Stimulated activated CD4-positive, alpha-beta T cell treated with anti-CD3 and anti-CD28 coated beads, TNF-alpha, amount 100 ng/mL, for 1 hour (primary cell): ENCODE data around the gene KLLN.
"Not testable (repeated sequence)": the region's sequence is repeated elsewhere in the genome, so short reads cannot be mapped to it uniquely, and the experiment has no call there.

Experiments
- DNase-seq, 3 donors: peaks; one replicate each; pipeline ENCODE4 v3.0.0-alpha.2; 2020; ENCODE audit warnings: low read depth in 3 of 3, low spot score in 1 of 3

The KLLN gene

GRCh38 chr10:87842776-87843497, 20.4 kb downstream of the KLLN start:
- no peak for DNase-seq

GRCh38 chr10:87842220-87842641, 21.1 kb downstream of the KLLN start:
- DNase-seq = no peak

- no peak for DNase-seq
Observed at GRCh38 chr10:87841186-87841585, 22.1 kb downstream of the KLLN start.

- no peak for DNase-seq
Observed at GRCh38 chr10:87838650-87839049, 24.7 kb downstream of the KLLN start.

GRCh38 chr10:87837445-87837844, 25.9 kb downstream of the KLLN start:
- no peak for DNase-seq

GRCh38 chr10:87836098-87836497, 27.2 kb downstream of the KLLN start:
- DNase-seq = no peak

- DNase-seq = no peak
Observed at GRCh38 chr10:87829986-87830729, 33.2 kb downstream of the KLLN start.

- not testable (repeated sequence) for DNase-seq
Observed at GRCh38 chr10:87829051-87829450, 34.3 kb downstream of the KLLN start.

GRCh38 chr10:87827681-87828080, 35.7 kb downstream of the KLLN start:
- DNase-seq = no peak

- DNase-seq = no peak
Observed at GRCh38 chr10:87826653-87827052, 36.7 kb downstream of the KLLN start.

GRCh38 chr10:87819289-87819585, 44.1 kb downstream of the KLLN start:
- DNase-seq = no peak

- DNase-seq = peak; percentile 21 to 43 (median 34)
Observed at GRCh38 chr10:87818505-87819288, 44.6 kb downstream of the KLLN start.

- DNase-seq = peak; percentile 63 to 80 (median 79)
Observed at GRCh38 chr10:87817609-87818504, 45.5 kb downstream of the KLLN start, which contains the start of gene ATAD1. Gene ATAD1, minus strand, starts transcription at chr10:87818226. Its CDS starts 3,627 bp downstream, at chr10:87814599.

- DNase-seq = no peak
Observed at GRCh38 chr10:87816898-87817608, 46.3 kb downstream of the KLLN start.

GRCh38 chr10:87816163-87816897, 47.0 kb downstream of the KLLN start:
- DNase-seq = no peak
